IPS-18c (cell line): ENCODE results near the gene ARHGEF33.

Source experiments
- H3K4me3 ChIP-seq: 2 replicates; pipeline ENCODE4 v1.7.0; 2013; ENCODE audit warnings: low read depth, mild to moderate bottlenecking, low read length, moderate library complexity; ENCODE audit not compliant: insufficient read depth
- H3K9me3 ChIP-seq: one replicate; pipeline ENCODE4 v1.6.1; 2013; ENCODE audit warnings: mild to moderate bottlenecking, low read length, moderate library complexity; ENCODE audit not compliant: control insufficient read depth, insufficient read depth

Gene ARHGEF33

DNA sequence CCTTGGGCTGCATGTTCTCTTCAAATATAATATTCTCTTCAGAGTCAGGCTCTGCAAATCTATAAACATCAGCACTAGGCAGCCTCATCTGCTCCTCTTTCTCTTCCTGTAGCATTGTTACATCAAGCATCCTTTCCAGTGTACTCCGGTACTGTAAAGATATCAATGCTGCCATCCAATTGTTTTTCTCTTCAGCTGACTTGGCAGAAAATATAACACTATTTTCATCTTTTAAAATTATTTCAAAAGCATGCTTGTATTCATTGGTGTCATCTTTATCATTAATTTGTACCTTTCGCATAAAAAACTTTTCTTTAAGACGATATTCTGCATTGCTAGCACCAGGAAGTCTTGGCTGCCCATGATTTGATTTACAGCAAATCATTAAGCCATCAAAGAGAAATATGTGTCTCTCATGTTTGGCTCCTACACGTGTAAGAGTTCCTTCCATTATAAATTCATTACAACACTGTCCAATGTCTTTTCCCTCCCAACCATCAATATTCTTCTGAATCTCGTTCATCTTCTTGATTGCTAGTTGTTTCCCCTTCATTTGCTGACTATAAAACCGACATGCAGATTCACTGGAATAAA is 133.1 kb downstream of the ARHGEF33 start:
- Histone ChIP-seq H3K9me3 (no peaks in the 10 kb centered on the region), H3K4me3 (no peak overlapping the region)

GRCh38 chr2:39023649-39024048 is 134.0 kb downstream of the ARHGEF33 start:
- Histone ChIP-seq H3K9me3 (no peaks in the 10 kb centered on the region), H3K4me3 (no peak overlapping the region)

DNA sequence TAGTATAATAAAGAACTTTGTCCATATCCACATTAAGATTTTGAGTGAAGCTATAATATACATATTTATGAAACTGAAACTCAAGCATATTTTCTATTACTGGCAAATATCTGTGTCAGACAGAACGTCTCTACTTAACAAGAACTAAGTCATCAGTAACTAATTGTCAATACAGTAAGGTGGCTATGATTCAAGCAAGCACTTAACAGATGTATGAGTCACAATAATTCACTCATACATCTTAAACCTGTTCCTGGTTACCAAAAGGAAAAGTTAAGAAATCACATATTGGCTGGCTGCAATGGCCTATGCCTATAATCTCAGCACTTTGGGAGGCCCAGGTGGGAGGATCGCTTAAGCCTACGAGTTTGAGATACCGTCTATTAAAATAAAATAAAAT is 135.2 kb downstream of the ARHGEF33 start:
- Histone ChIP-seq H3K9me3 (no peaks in the 10 kb centered on the region), H3K4me3 (no peak overlapping the region)
